BE2C (cell line): ENCODE results near the gene MEGF10.

Experiments used
- DNase-seq: peaks from one replicate; pipeline ENCODE4 v3.0.0-alpha.2; 2020
- H3K27me3 ChIP-seq: fragments of 250-450 bp; sonication (Bioruptor Pico); 2 replicates; pipeline ENCODE4 v1.5.1; 2020; ENCODE audit warnings: mild to moderate bottlenecking
- H3K36me3 ChIP-seq: fragments of 250-450 bp; sonication (Bioruptor Pico); 2 replicates; pipeline ENCODE4 v1.5.1; 2020; ENCODE audit warnings: mild to moderate bottlenecking
- H3K4me1 ChIP-seq: fragments of 250-450 bp; sonication (Bioruptor Pico); 2 replicates; pipeline ENCODE4 v1.5.1; 2020
- H3K4me3 ChIP-seq: 2 replicates; pipeline ENCODE4 v1.5.1; 2011; ENCODE audit warnings: low read depth, low read length
- H3K9me3 ChIP-seq: fragments of 250-450 bp; sonication (Bioruptor Pico); 2 replicates; pipeline ENCODE4 v1.5.1; 2020
- CTCF ChIP-seq: IDR thresholded peaks from 2 replicates; pipeline ENCODE4 v1.5.1; 2012; ENCODE audit warnings: mild to moderate bottlenecking, low read depth, low read length

Gene MEGF10

GRCh38 chr5:127331890-127332649, 41.5 kb downstream of the MEGF10 start:
- Histone ChIP-seq H3K4me3 (no peak overlapping the region), H3K4me1 (no peaks in the 10 kb centered on the region), H3K27me3 (peaks cover 6% of the 10 kb centered on the region; the same call in 1 of the 2 replicates), H3K9me3 (no peaks in the 10 kb centered on the region), H3K36me3 (no peaks in the 10 kb centered on the region)
- no peak for DNase-seq
- TF ChIP-seq CTCF, result no peak

GRCh38 chr5:127333483-127333882, 42.9 kb downstream of the MEGF10 start:
- H3K27me3 ChIP-seq, result 0 out of 2 replicates have a peak, but pooled peaks cover 5% of the 10 kb centered on the region
- no peaks in the 10 kb centered on the region for H3K36me3 ChIP-seq
- DNase-seq, result no peak
- no peaks in the 10 kb centered on the region for H3K4me1 ChIP-seq
- H3K4me3 ChIP-seq, result no peak overlapping the region
- TF ChIP-seq CTCF, result no peak
- H3K9me3 ChIP-seq, result no peaks in the 10 kb centered on the region

DNA sequence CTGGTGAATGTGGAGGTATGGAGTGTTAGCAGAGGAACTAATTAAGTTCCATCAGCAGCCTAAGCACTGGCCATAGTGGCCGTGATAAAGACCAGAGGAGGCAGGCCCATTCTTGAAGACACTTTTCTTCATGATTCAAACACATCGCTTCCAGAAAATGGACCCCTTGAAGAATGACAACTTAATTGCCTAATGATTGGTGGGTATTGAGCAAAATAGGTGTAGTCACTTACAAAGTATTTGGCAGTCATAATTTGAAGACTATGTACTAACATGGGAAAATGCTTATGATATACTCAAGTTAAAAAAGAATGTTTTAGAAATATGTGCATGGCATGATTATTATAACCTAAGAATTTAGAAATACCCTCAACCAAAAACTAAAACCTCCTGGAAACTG, 44.8 kb downstream of the MEGF10 start:
- Histone ChIP-seq H3K4me1 (no peaks in the 10 kb centered on the region), H3K4me3 (no peak overlapping the region), H3K36me3 (no peaks in the 10 kb centered on the region), H3K9me3 (no peaks in the 10 kb centered on the region), H3K27me3 (0 out of 2 replicates have a peak, but pooled peaks cover 2% of the 10 kb centered on the region)
- TF ChIP-seq CTCF, result no peak
- no peak for DNase-seq

DNA sequence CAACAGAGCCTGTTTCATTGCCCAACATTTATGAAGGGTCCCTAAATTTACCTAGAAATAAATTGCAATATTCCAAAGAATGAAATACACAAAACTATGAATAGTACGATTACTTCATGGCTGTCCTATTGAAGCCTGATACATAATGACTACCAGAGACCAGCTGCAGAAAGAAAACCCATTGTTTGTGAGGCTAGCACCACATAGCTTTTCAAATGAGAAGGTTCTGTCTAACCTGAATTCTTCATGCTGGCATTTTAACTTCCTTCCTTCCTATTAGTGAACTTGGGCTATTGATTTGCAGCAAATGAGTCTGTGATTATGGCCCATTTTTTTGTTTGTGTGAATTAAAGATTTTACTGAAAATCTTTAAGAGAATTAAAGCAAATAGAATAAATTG, 47.3 kb downstream of the MEGF10 start:
- no peak for TF ChIP-seq CTCF
- Histone ChIP-seq H3K36me3 (no peaks in the 10 kb centered on the region), H3K27me3 (no peaks in the 10 kb centered on the region), H3K4me3 (no peak overlapping the region), H3K4me1 (no peaks in the 10 kb centered on the region), H3K9me3 (no peaks in the 10 kb centered on the region)
- no peak for DNase-seq

- TF ChIP-seq CTCF, result no peak
- H3K4me1 ChIP-seq, result no peaks in the 10 kb centered on the region
- no peak overlapping the region for H3K4me3 ChIP-seq
- H3K36me3 ChIP-seq, result no peaks in the 10 kb centered on the region
- DNase-seq, result no peak
- H3K27me3 ChIP-seq, result no peaks in the 10 kb centered on the region
- H3K9me3 ChIP-seq, result no peaks in the 10 kb centered on the region
Measured at GRCh38 chr5:127338501-127338900, 47.9 kb downstream of the MEGF10 start.

GRCh38 chr5:127340606-127341005, 50.0 kb downstream of the MEGF10 start:
- Histone ChIP-seq H3K27me3 (no peaks in the 10 kb centered on the region), H3K4me1 (no peaks in the 10 kb centered on the region), H3K9me3 (no peaks in the 10 kb centered on the region), H3K36me3 (no peaks in the 10 kb centered on the region), H3K4me3 (no peak overlapping the region)
- no peak for DNase-seq
- TF ChIP-seq CTCF, result no peak
